Prostate gland (tissue), 2 donors: ENCODE data around the gene VKORC1. TPM values are rescaled to one million over a fixed set of nuclear protein-coding genes. Genes with fewer than 3 reads are reported as not detected.

Source experiments
- DNase-seq: peaks from one replicate; pipeline ENCODE4 v3.0.0-alpha.2; 2019; ENCODE audit warnings: low spot score
- H3K27ac ChIP-seq, 2 donors: fragments of 200-600 bp; sonication (generic); 2 replicates each; pipeline ENCODE4 v1.5.1; 2017 to 2019
- H3K27me3 ChIP-seq: fragments of 200-600 bp; sonication (generic); replicated peaks from 2 replicates; pipeline ENCODE4 v1.5.1; 2019; ENCODE audit not compliant: insufficient read depth
- H3K36me3 ChIP-seq, 2 donors: fragments of 200-600 bp; sonication (generic); 1 replicate in 1 of 2; 2 replicates in 1 of 2; pipeline versions ENCODE4 v1.5.1 to v1.8.1; 2017 to 2019
- H3K4me1 ChIP-seq: fragments of 200-600 bp; sonication (generic); replicated peaks from 2 replicates; pipeline ENCODE4 v1.5.1; 2019
- H3K4me3 ChIP-seq, 2 donors: fragments of 200-600 bp; sonication (generic); 2 replicates each; pipeline ENCODE4 v1.5.1; 2017 to 2019
- H3K9me3 ChIP-seq: fragments of 200-600 bp; sonication (generic); 2 replicates; pipeline ENCODE4 v1.5.1; 2017
- POLR2A ChIP-seq: fragments of 450-650 bp; IDR thresholded peaks from one replicate; pipeline ENCODE4 v1.6.1; 2016; ENCODE audit warnings: antibody characterized with exemption, mild to moderate bottlenecking
- POLR2AphosphoS5 ChIP-seq: sonication (generic); formaldehyde crosslinking; IDR thresholded peaks from one replicate; pipeline ENCODE4 v1.6.1; 2017; ENCODE audit warnings: antibody characterized with exemption
- WGBS: methylation state at CpG from one replicate; pipeline ENCODE4 v1.1.5; 2018; 5-methylcytosine and 5-hydroxymethylcytosine counted together
- intact Hi-C: fragments of 100-400 bp; cut with DNase I; formaldehyde crosslinking; loops from one replicate; pipeline ENCODE4 v1.14.2; 2022
- total RNA-seq, 2 donors: library from RNA; depleted of rRNA; stranded (reverse); fragments of >200 nt; gene quantifications; one replicate each; pipeline ENCODE4 v1.1.0, GENCODE V29; 2016
- TF ChIP-seq, protein P1 (sequence below), 4 experiments: fragments of 200-600 bp in 2 of 4; fragments of 450-650 bp in 2 of 4; sonication (generic) in 2 of 4; IDR thresholded peaks; 1 replicate in 3 of 4; 2 replicates in 1 of 4; pipeline ENCODE4 v1.5.1; 2016 to 2019; ENCODE audit warnings: antibody characterized with exemption in 4 of 4, mild to moderate bottlenecking in 2 of 4, moderate library complexity in 2 of 4

VKORC1 gene
- total RNA-seq, 2 donors from 2014 or later, result 106 to 175 TPM

- no peak overlapping the region for H3K27ac ChIP-seq
- intact Hi-C loops, result loop anchor here (5.0 kb wide), 1 partner anchor 33 kb away; no protein-coding TSS in a partner anchor
- 87% methylated on average over 12 of the region's 12 CpGs for WGBS
- no peak overlapping the region for H3K4me3 ChIP-seq
- TF ChIP-seq POLR2AphosphoS5, result no peak
- TF ChIP-seq POLR2A, result no peak
- TF ChIP-seq, protein P1, sequence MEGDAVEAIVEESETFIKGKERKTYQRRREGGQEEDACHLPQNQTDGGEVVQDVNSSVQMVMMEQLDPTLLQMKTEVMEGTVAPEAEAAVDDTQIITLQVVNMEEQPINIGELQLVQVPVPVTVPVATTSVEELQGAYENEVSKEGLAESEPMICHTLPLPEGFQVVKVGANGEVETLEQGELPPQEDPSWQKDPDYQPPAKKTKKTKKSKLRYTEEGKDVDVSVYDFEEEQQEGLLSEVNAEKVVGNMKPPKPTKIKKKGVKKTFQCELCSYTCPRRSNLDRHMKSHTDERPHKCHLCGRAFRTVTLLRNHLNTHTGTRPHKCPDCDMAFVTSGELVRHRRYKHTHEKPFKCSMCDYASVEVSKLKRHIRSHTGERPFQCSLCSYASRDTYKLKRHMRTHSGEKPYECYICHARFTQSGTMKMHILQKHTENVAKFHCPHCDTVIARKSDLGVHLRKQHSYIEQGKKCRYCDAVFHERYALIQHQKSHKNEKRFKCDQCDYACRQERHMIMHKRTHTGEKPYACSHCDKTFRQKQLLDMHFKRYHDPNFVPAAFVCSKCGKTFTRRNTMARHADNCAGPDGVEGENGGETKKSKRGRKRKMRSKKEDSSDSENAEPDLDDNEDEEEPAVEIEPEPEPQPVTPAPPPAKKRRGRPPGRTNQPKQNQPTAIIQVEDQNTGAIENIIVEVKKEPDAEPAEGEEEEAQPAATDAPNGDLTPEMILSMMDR (IDR thresholded peaks at IDR 0.05), result no peak
- H3K27me3 ChIP-seq, result no peaks in the 10 kb centered on the region
- peaks cover 0 to 8% of the 10 kb centered on the region in 2 donors for H3K36me3 ChIP-seq
- no peak for DNase-seq
- peaks cover 7% of the 10 kb centered on the region for H3K4me1 ChIP-seq
- no peaks in the 10 kb centered on the region for H3K9me3 ChIP-seq
These were observed 15.0 kb upstream of the VKORC1 start for GRCh38 chr16:31109622-31110021.

DNA sequence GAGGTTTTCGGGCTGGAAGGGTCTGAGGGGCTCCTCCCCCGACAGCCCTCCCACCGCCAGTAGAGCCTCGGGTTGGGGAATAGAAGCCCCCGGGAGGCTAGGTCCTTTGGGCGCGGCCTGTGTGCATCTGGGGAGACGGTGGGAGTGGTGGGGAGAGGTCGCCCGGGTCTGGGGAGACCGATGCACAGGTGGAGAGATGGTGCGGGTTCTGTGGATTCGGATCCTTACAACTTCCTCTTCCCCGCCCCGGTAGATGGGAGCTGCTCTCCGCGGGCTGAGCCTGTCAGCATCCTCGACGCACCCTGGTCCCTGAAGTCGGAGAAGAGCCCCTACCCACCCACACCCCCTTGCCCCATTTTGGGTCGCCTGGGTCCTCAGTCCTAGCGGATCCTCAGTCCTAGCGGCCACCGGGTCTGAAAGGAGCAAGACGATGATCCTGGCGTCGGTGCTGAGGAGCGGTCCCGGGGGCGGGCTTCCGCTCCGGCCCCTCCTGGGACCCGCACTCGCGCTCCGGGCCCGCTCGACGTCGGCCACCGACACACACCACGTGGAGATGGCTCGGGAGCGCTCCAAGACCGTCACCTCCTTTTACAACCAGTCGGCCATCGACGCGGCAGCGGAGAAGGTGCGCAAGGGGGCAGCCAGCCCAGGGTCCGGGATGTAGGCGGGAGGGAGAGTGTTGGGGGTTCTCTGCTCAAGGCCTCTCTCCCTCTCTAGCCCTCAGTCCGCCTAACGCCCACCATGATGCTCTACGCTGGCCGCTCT is 14.4 kb upstream of the VKORC1 start:
- Histone ChIP-seq H3K4me1 (peaks cover 7% of the 10 kb centered on the region), H3K27me3 (no peaks in the 10 kb centered on the region), H3K4me3 (peak overlapping the region; percentile 97 to 98), H3K27ac (peak overlapping the region; percentile 88 to 93), H3K9me3 (no peaks in the 10 kb centered on the region), H3K36me3 (peaks cover 0 to 8% of the 10 kb centered on the region in 2 donors)
- 31% methylated on average over 56 of the region's 57 CpGs for WGBS
- no peak for DNase-seq
- intact Hi-C loops, result loop anchor here (5.0 kb wide), 1 partner anchor 33 kb away; no protein-coding TSS in a partner anchor
- TF ChIP-seq POLR2AphosphoS5 (no peak), POLR2A (no peak)
- TF ChIP-seq, protein P1 (IDR thresholded peaks at IDR 0.05), result no peak

- peak within 1 kb of the TSS; percentile 88 to 93 for H3K27ac ChIP-seq
- peak; percentile 54 for TF ChIP-seq POLR2A
- peak; percentile 75 for TF ChIP-seq POLR2AphosphoS5
- TF ChIP-seq, protein P1 (IDR thresholded peaks at IDR 0.05), result peak in 1 of 4 experiments; percentile 12
- peaks cover 7% of the 10 kb centered on the region for H3K4me1 ChIP-seq
- peak within 1 kb of the TSS; percentile 97 to 98 for H3K4me3 ChIP-seq
- H3K27me3 ChIP-seq, result no peaks in the 10 kb centered on the region
- H3K36me3 ChIP-seq, result peaks cover 0 to 8% of the 10 kb centered on the region in 2 donors
- H3K9me3 ChIP-seq, result no peaks in the 10 kb centered on the region
- intact Hi-C loops, result loop anchor here (5.0 kb wide), 1 partner anchor 34 kb away; no protein-coding TSS in a partner anchor
- WGBS, result 5% methylated on average over 35 of the region's 68 CpGs
- peak; percentile 39 for DNase-seq
These were observed 13.6 kb upstream of the VKORC1 start, which contains the start of gene BCKDK for GRCh38 chr16:31108035-31108793. Gene BCKDK (plus strand): TSS chr16:31108386. CDS start chr16:31109224, 838 bp downstream.

GRCh38 chr16:31107465-31107867 is 12.9 kb upstream of the VKORC1 start:
- H3K27ac ChIP-seq, result no peak overlapping the region
- H3K9me3 ChIP-seq, result no peaks in the 10 kb centered on the region
- 94% methylated on average over 6 of the region's 6 CpGs for WGBS
- H3K36me3 ChIP-seq, result peaks cover 0 to 8% of the 10 kb centered on the region in 2 donors
- DNase-seq, result no peak
- no peak overlapping the region for H3K4me3 ChIP-seq
- intact Hi-C loops, result loop anchor here (5.0 kb wide), 1 partner anchor 35 kb away; no protein-coding TSS in a partner anchor
- peaks cover 7% of the 10 kb centered on the region for H3K4me1 ChIP-seq
- TF ChIP-seq, protein P1 (IDR thresholded peaks at IDR 0.05), result no peak
- TF ChIP-seq POLR2A, result no peak
- no peak for TF ChIP-seq POLR2AphosphoS5
- H3K27me3 ChIP-seq, result no peaks in the 10 kb centered on the region
